Measurements from ENCODE around the gene TXNDC15.

GRCh38 chr5:134873987-134874830, at the start of gene TXNDC15:
- TF ChIP-seq CTCF (IDR thresholded peaks at IDR 0.05), result no peak
- TF ChIP-seq, protein P1, sequence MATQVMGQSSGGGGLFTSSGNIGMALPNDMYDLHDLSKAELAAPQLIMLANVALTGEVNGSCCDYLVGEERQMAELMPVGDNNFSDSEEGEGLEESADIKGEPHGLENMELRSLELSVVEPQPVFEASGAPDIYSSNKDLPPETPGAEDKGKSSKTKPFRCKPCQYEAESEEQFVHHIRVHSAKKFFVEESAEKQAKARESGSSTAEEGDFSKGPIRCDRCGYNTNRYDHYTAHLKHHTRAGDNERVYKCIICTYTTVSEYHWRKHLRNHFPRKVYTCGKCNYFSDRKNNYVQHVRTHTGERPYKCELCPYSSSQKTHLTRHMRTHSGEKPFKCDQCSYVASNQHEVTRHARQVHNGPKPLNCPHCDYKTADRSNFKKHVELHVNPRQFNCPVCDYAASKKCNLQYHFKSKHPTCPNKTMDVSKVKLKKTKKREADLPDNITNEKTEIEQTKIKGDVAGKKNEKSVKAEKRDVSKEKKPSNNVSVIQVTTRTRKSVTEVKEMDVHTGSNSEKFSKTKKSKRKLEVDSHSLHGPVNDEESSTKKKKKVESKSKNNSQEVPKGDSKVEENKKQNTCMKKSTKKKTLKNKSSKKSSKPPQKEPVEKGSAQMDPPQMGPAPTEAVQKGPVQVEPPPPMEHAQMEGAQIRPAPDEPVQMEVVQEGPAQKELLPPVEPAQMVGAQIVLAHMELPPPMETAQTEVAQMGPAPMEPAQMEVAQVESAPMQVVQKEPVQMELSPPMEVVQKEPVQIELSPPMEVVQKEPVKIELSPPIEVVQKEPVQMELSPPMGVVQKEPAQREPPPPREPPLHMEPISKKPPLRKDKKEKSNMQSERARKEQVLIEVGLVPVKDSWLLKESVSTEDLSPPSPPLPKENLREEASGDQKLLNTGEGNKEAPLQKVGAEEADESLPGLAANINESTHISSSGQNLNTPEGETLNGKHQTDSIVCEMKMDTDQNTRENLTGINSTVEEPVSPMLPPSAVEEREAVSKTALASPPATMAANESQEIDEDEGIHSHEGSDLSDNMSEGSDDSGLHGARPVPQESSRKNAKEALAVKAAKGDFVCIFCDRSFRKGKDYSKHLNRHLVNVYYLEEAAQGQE (IDR thresholded peaks at IDR 0.05; ENCODE audit: insufficient read depth in 1 of 2, low read depth in 2 of 2, low read length in 1 of 2), result no peak
- TF ChIP-seq POLR2AphosphoS5 (IDR thresholded peaks at IDR 0.05; ENCODE audit: low read depth, low read length), result peak; percentile 82
- peak; percentile 68; the same call in 1 of the 2 replicates for TF ChIP-seq SIN3A (IDR thresholded peaks at IDR 0.05; ENCODE audit: borderline replicate concordance, insufficient read depth, low read depth, low read length)
- no peak for TF ChIP-seq TCF7L2 (IDR thresholded peaks at IDR 0.05; ENCODE audit: low read depth, low read length)
